Urinary bladder (tissue), 4 donors: ENCODE data around the gene LCNL1. TPM values are rescaled to one million over a fixed set of nuclear protein-coding genes. Genes with fewer than 3 reads are reported as not detected.

Source experiments
- DNase-seq: peaks from one replicate; pipeline ENCODE4 v3.0.0-alpha.2; 2015; ENCODE audit errors: extremely low spot score
- H3K27ac ChIP-seq: one replicate; pipeline ENCODE4 v1.5.1; 2013; ENCODE audit warnings: low read depth, mild to moderate bottlenecking, moderate library complexity
- H3K36me3 ChIP-seq: one replicate; pipeline ENCODE4 v1.6.1; 2013; ENCODE audit warnings: mild to moderate bottlenecking, moderate library complexity; ENCODE audit not compliant: insufficient read depth
- H3K4me1 ChIP-seq: one replicate; pipeline ENCODE4 v1.6.1; 2013; ENCODE audit warnings: mild to moderate bottlenecking, moderate library complexity; ENCODE audit not compliant: insufficient read depth
- H3K4me3 ChIP-seq: one replicate; pipeline ENCODE4 v1.5.1; 2013; ENCODE audit warnings: low read depth, low read length
- WGBS: extraction: QIAGEN DNeasy Blood & Tissue Kit; methylation state at CpG from one replicate; pipeline ENCODE4 v1.1.7; 2013; 5-methylcytosine and 5-hydroxymethylcytosine counted together
- polyA plus RNA-seq: library from polyadenylated mRNA; stranded (reverse); fragments of 200-250 nt; gene quantifications from one replicate; pipeline ENCODE4 v1.2.3, GENCODE V29; 2013
- total RNA-seq: library from RNA; depleted of rRNA; stranded (reverse); fragments of >200 nt; gene quantifications from one replicate; pipeline ENCODE4 v1.2.3, GENCODE V29; 2014
- donor health status: healthy with polysubstance abuse.
- donor health status: healthy.

The LCNL1 gene
- total and polyA plus RNA-seq, 2 donors, result 0.11 to 0.30 TPM

GRCh38 chr9:137014776-137015539 lies 32.2 kb downstream of the LCNL1 start:
- H3K4me3 ChIP-seq, result no peak overlapping the region
- 95% methylated on average over 36 of the region's 36 CpGs for WGBS
- H3K27ac ChIP-seq, result no peak overlapping the region
- no peak for DNase-seq
- H3K36me3 ChIP-seq, result peaks cover 2% of the 10 kb centered on the region
- no peaks in the 10 kb centered on the region for H3K4me1 ChIP-seq

- 96% methylated on average over 25 of the region's 25 CpGs for WGBS
- Histone ChIP-seq H3K36me3 (peaks cover 2% of the 10 kb centered on the region), H3K27ac (no peak overlapping the region), H3K4me1 (no peaks in the 10 kb centered on the region), H3K4me3 (no peak overlapping the region)
- DNase-seq, result no peak
These were observed 32.7 kb downstream of the LCNL1 start for GRCh38 chr9:137015540-137015930.

GRCh38 chr9:137015976-137016375 lies 33.2 kb downstream of the LCNL1 start:
- peaks cover 2% of the 10 kb centered on the region for H3K36me3 ChIP-seq
- 96% methylated on average over 21 of the region's 21 CpGs for WGBS
- no peak overlapping the region for H3K4me3 ChIP-seq
- no peak overlapping the region for H3K27ac ChIP-seq
- no peaks in the 10 kb centered on the region for H3K4me1 ChIP-seq
- no peak for DNase-seq

GRCh38 chr9:137016436-137016835 lies 33.6 kb downstream of the LCNL1 start:
- H3K36me3 ChIP-seq, result peaks cover 2% of the 10 kb centered on the region

GRCh38 chr9:137017071-137017470 lies 34.3 kb downstream of the LCNL1 start:
- no peaks in the 10 kb centered on the region for H3K4me1 ChIP-seq
- 97% methylated on average over 28 of the region's 28 CpGs for WGBS
- peaks cover 2% of the 10 kb centered on the region for H3K36me3 ChIP-seq
- no peak overlapping the region for H3K4me3 ChIP-seq
- DNase-seq, result no peak
- no peak overlapping the region for H3K27ac ChIP-seq

More at GRCh38 chr9:137016436-137016835, 33.6 kb downstream of the LCNL1 start:
- no peak overlapping the region for H3K27ac ChIP-seq
- H3K4me1 ChIP-seq, result no peaks in the 10 kb centered on the region
- no peak overlapping the region for H3K4me3 ChIP-seq
- WGBS, result 96% methylated on average over 16 of the region's 16 CpGs
- DNase-seq, result no peak

- DNase-seq, result no peak
- WGBS, result 93% methylated on average over 45 of the region's 45 CpGs
- Histone ChIP-seq H3K27ac (no peak overlapping the region), H3K36me3 (peaks cover 2% of the 10 kb centered on the region), H3K4me1 (no peaks in the 10 kb centered on the region), H3K4me3 (no peak overlapping the region)
These were observed 35.2 kb downstream of the LCNL1 start for GRCh38 chr9:137017791-137018497.

GRCh38 chr9:137018761-137019559 lies 36.2 kb downstream of the LCNL1 start:
- WGBS, result 92% methylated on average over 36 of the region's 36 CpGs
- no peak overlapping the region for H3K27ac ChIP-seq
- peaks cover 2% of the 10 kb centered on the region for H3K36me3 ChIP-seq
- H3K4me3 ChIP-seq, result no peak overlapping the region
- DNase-seq, result no peak
- no peaks in the 10 kb centered on the region for H3K4me1 ChIP-seq

GRCh38 chr9:137019891-137020683 lies 37.3 kb downstream of the LCNL1 start:
- no peak overlapping the region for H3K4me3 ChIP-seq
- 91% methylated on average over 34 of the region's 34 CpGs for WGBS
- peaks cover under 1% of the 10 kb centered on the region for H3K36me3 ChIP-seq
- no peaks in the 10 kb centered on the region for H3K4me1 ChIP-seq
- no peak for DNase-seq
- no peak overlapping the region for H3K27ac ChIP-seq

GRCh38 chr9:137020771-137021567 lies 38.2 kb downstream of the LCNL1 start:
- 96% methylated on average over 32 of the region's 32 CpGs for WGBS
- H3K36me3 ChIP-seq, result no peaks in the 10 kb centered on the region
- no peak overlapping the region for H3K4me3 ChIP-seq
- H3K4me1 ChIP-seq, result no peaks in the 10 kb centered on the region
- no peak overlapping the region for H3K27ac ChIP-seq
- no peak for DNase-seq

- 94% methylated on average over 6 of the region's 6 CpGs for WGBS
- DNase-seq, result no peak
- no peaks in the 10 kb centered on the region for H3K36me3 ChIP-seq
- no peaks in the 10 kb centered on the region for H3K4me1 ChIP-seq
- no peak overlapping the region for H3K4me3 ChIP-seq
- H3K27ac ChIP-seq, result no peak overlapping the region
These were observed 38.8 kb downstream of the LCNL1 start for GRCh38 chr9:137021568-137021978.

- H3K4me3 ChIP-seq, result no peak overlapping the region
- H3K4me1 ChIP-seq, result no peaks in the 10 kb centered on the region
- DNase-seq, result no peak
- H3K27ac ChIP-seq, result no peak overlapping the region
- no peaks in the 10 kb centered on the region for H3K36me3 ChIP-seq
- 61% methylated on average over 30 of the region's 30 CpGs for WGBS
These were observed 39.3 kb downstream of the LCNL1 start for GRCh38 chr9:137021979-137022661.

- no peak for DNase-seq
- H3K27ac ChIP-seq, result no peak overlapping the region
- WGBS, result 90% methylated on average over 23 of the region's 23 CpGs
- no peaks in the 10 kb centered on the region for H3K36me3 ChIP-seq
- H3K4me1 ChIP-seq, result no peaks in the 10 kb centered on the region
- no peak overlapping the region for H3K4me3 ChIP-seq
These were observed 39.8 kb downstream of the LCNL1 start for GRCh38 chr9:137022662-137023008.
